Skeletal muscle tissue (tissue), 4 donors: ENCODE data around the gene CANX. TPM values are rescaled to one million over a fixed set of nuclear protein-coding genes. Genes with fewer than 3 reads are reported as not detected.
"Not testable (repeated sequence)": the region's sequence is repeated elsewhere in the genome, so short reads cannot be mapped to it uniquely, and the experiment has no call there.

Source experiments
- H3K27ac ChIP-seq: one replicate; pipeline ENCODE4 v1.7.0; 2013; ENCODE audit warnings: mild to moderate bottlenecking, low read depth, low read length, inconsistent platforms
- H3K27me3 ChIP-seq, 3 donors: one replicate each; pipeline ENCODE4 v1.7.0; 2013; ENCODE audit warnings: low read length in 3 of 3; ENCODE audit not compliant: control insufficient read depth in 3 of 3, insufficient read depth in 3 of 3
- H3K36me3 ChIP-seq, 3 donors: one replicate each; pipeline ENCODE4 v1.7.0; 2013; ENCODE audit warnings: low read length in 3 of 3; ENCODE audit not compliant: control insufficient read depth in 3 of 3, insufficient read depth in 3 of 3
- H3K4me1 ChIP-seq, 3 donors: one replicate each; pipeline ENCODE4 v1.7.0; 2013; ENCODE audit warnings: low read length in 3 of 3, mild to moderate bottlenecking in 3 of 3; ENCODE audit not compliant: control insufficient read depth in 3 of 3, insufficient read depth in 3 of 3
- H3K4me3 ChIP-seq, 3 donors: one replicate each; pipeline ENCODE4 v1.7.0; 2013; ENCODE audit warnings: low read length in 3 of 3
- H3K9ac ChIP-seq, 3 donors: one replicate each; pipeline ENCODE4 v1.7.0; 2013; ENCODE audit warnings: low read length in 3 of 3, mild to moderate bottlenecking in 3 of 3, moderate library complexity in 2 of 3, low read depth in 1 of 3
- H3K9me3 ChIP-seq, 3 donors: one replicate each; pipeline ENCODE4 v1.7.0; 2013; ENCODE audit warnings: low read length in 3 of 3; ENCODE audit not compliant: control insufficient read depth in 3 of 3
- total RNA-seq: library from RNA; depleted of rRNA; stranded (reverse); fragments of >200 nt; gene quantifications from one replicate; pipeline ENCODE4 v1.2.3, GENCODE V29; 2014
- donor health status: Osteomylitis.

The CANX gene
- total RNA-seq, 1 donor from 2014 or later, result 259 TPM

DNA sequence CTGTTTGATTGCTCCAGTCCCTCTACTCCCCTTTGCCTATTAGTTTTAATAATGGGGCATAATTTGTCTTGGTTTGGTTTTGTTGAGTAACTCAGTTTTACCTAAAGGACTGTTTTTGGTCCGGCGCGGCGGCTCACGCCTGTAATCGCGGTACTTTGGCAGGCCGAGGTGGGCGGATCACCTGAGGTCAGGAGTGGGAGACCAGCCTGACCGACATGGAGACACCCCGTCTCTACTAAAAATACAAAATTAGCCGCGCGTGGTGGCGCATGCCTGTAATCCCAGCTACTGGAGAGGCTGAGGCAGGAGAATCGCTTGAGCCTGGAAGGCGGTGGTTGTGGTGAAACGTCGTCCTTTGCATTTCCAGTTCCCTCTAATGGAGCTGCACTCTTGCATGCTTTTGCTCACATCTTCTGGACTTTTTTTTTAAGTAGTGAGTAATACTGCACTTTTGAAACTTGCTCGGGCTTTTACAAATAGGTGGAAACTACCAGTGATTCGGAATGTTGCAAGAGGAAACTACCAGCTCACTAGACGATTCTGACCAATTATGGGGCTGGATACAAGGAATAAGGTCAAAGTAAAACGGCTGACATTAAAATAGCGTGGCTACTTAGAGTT lies 33.1 kb downstream of the CANX start:
- peak overlapping the region; percentile 51 to 85 (median 70) for H3K9ac ChIP-seq
- H3K27ac ChIP-seq, result peak overlapping the region; percentile 85
- peak overlapping the region; percentile 30 to 76 (median 59) for H3K4me3 ChIP-seq
- H3K27me3 ChIP-seq, result no peaks in the 10 kb centered on the region
- H3K4me1 ChIP-seq, result peaks cover 10 to 27% (median 21%) of the 10 kb centered on the region in 3 donors
- H3K36me3 ChIP-seq, result peaks cover 20 to 27% (median 26%) of the 10 kb centered on the region in 3 donors
- no peaks in the 10 kb centered on the region for H3K9me3 ChIP-seq

DNA sequence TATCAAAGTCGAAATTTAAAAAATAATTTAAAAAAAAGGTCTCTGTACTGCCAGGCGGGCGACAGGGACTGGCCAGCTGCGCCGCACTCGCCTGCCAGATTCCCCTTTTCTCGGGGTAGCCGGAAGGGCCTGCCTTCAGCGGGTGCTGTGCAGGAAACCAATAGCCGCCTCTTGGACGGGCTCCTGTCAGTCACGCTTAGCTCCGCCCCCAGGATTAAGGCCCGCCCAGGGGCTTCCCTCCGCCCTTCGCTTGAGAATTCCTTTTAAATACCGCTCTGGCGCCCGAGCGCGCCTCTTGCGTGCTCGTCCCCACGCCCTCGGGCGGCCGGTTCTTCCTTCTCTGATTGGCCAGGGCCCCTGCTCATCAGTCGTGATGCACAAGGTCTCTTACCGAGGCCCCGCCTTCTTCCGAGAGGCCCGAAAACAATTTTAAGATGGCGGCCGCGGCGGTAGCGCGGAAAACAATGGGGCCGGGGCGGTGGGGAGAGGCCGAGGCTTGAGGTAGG lies 33.7 kb downstream of the CANX start, which contains the start of gene MAML1:
TSS of gene MAML1 (plus strand) at position 411 of the 506 bp plus-strand sequence. CDS start 291 bp downstream, outside the sequence.
- Histone ChIP-seq H3K9me3 (no peaks in the 10 kb centered on the region), H3K9ac (peak within 1 kb of the TSS; percentile 79 to 97 (median 87)), H3K4me3 (peak within 1 kb of the TSS; percentile 77 to 89 (median 82)), H3K36me3 (peaks cover 15 to 22% (median 21%) of the 10 kb centered on the region in 3 donors), H3K27ac (peak within 1 kb of the TSS; percentile 85), H3K27me3 (no peaks in the 10 kb centered on the region), H3K4me1 (peaks cover 13 to 27% (median 21%) of the 10 kb centered on the region in 3 donors)

DNA sequence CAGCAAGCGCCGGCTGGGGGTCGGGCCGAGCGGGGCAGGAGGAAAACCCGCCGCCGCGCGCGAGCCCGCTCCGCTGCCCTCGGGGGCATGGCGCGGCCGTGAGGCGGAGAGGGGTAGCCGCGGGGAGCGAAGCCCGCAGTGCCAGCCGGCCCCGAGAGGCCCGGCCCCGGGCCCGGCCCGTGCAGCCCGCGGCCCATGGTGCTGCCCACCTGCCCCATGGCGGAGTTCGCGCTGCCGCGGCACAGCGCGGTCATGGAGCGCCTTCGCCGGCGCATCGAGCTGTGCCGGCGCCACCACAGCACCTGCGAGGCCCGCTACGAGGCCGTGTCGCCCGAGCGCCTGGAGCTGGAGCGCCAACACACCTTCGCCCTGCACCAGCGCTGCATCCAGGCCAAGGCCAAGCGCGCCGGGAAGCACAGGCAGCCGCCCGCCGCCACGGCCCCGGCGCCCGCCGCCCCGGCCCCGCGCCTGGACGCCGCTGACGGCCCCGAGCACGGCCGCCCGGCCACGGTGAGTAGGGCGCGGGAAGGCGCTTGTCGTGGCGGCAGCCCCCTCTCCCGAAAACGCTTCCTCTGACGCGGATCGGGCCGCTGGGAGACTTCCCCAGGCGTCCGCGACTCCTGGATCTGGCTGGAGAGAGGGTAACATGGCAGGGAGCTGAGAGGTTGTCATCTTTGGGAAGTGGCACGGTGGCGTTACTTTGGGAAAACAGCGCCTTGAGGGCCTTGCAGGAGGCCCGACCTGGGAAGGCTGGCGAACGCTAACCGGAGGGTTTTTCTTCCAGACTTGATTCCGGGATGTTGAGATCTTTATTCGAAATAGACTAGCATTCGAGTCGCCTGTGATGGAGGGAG lies 34.4 kb downstream of the CANX start:
- peak overlapping the region; percentile 85 for H3K27ac ChIP-seq
- peaks cover 13 to 27% (median 21%) of the 10 kb centered on the region in 3 donors for H3K4me1 ChIP-seq
- peaks cover 9 to 15% (median 14%) of the 10 kb centered on the region in 3 donors for H3K36me3 ChIP-seq
- H3K27me3 ChIP-seq, result no peaks in the 10 kb centered on the region
- H3K4me3 ChIP-seq, result peak overlapping the region; percentile 77 to 89 (median 82)
- H3K9me3 ChIP-seq, result no peaks in the 10 kb centered on the region
- H3K9ac ChIP-seq, result peak overlapping the region; percentile 79 to 97 (median 87)

GRCh38 chr5:179733772-179734126 lies 35.0 kb downstream of the CANX start:
- Histone ChIP-seq H3K27me3 (no peaks in the 10 kb centered on the region), H3K27ac (peak overlapping the region; percentile 85), H3K9me3 (no peaks in the 10 kb centered on the region), H3K4me3 (peak overlapping the region; percentile 77 to 89 (median 82)), H3K4me1 (peaks cover 13 to 31% (median 21%) of the 10 kb centered on the region in 3 donors), H3K36me3 (peaks cover 7 to 15% (median 8%) of the 10 kb centered on the region in 3 donors), H3K9ac (peak overlapping the region; percentile 79 to 97 (median 87))

DNA sequence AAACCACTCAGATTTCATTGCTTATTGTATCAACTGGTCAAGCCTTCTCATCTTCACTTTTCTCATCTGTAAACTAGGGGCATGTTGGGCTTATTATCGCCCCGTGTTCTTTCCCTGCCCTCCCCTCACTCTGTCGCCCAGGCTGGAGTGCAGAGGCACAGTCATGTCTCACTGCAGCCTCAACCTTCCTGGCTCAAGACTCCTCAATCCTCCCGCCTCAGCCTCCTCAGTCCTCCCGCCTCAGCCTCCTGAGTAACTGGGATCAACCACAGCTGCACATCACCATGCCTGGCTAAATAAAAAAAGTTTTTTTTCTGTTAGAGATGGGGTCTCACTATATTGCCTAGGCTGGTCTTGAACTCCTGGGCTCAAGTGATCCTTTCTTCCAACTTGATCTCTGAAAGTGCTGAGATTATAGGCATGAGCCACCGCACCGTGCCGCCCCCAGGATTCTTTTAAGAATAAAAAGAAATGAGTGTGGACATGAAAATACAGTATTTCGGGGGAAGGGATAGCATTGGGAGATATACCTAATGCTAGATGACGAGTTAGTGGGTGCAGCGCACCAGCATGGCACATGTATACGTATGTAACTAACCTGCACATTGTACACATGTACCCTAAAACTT lies 35.9 kb downstream of the CANX start:
- H3K9ac ChIP-seq, result peak overlapping the region; percentile 52 to 97 (median 87)
- H3K36me3 ChIP-seq, result peaks cover 0 to 7% (median 2%) of the 10 kb centered on the region in 3 donors
- H3K9me3 ChIP-seq, result no peaks in the 10 kb centered on the region
- H3K27ac ChIP-seq, result peak overlapping the region; percentile 7
- H3K4me1 ChIP-seq, result peaks cover 13 to 31% (median 21%) of the 10 kb centered on the region in 3 donors
- no peaks in the 10 kb centered on the region for H3K27me3 ChIP-seq
- peak overlapping the region in 2 of 3 donors; percentile 77 to 89 for H3K4me3 ChIP-seq

- Histone ChIP-seq H3K36me3 (peaks cover 0 to 4% (median 0%) of the 10 kb centered on the region in 3 donors), H3K27ac (no peak overlapping the region), H3K27me3 (no peaks in the 10 kb centered on the region), H3K9ac (no peak overlapping the region), H3K9me3 (no peaks in the 10 kb centered on the region), H3K4me1 (peaks cover 13 to 23% (median 20%) of the 10 kb centered on the region in 3 donors), H3K4me3 (no peak overlapping the region)
Observed at GRCh38 chr5:179738742-179739141, 40.0 kb downstream of the CANX start.

- not testable (repeated sequence) for H3K9me3 ChIP-seq, H3K4me3 ChIP-seq, H3K9ac ChIP-seq, H3K36me3 ChIP-seq, H3K27ac ChIP-seq, H3K27me3 ChIP-seq, H3K4me1 ChIP-seq
Observed at GRCh38 chr5:179744106-179744505, 45.3 kb downstream of the CANX start.

DNA sequence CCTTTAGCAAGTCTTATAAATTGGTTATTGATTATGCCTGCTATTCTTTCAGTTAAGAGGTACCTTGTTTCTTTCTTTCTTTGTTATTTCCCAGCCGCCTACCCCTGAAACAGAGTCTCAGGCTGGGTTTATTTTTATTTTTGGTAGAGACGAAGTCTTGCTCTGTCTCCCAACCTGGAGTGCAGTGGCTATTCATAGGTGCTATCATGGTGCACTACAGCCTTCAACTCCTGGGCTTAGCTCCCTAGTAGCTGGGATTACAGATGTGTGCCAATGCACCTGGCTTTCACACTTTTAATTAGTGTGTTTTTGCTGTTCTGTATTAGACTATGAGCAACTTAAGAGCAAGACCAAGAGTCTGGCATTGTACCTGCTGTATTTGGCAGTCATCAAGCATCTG lies 48.1 kb downstream of the CANX start:
- H3K4me3 ChIP-seq, result no peak overlapping the region
- no peak overlapping the region for H3K27ac ChIP-seq
- H3K36me3 ChIP-seq, result peaks cover 4 to 7% (median 4%) of the 10 kb centered on the region in 3 donors
- H3K9ac ChIP-seq, result no peak overlapping the region
- no peaks in the 10 kb centered on the region for H3K9me3 ChIP-seq
- no peaks in the 10 kb centered on the region for H3K27me3 ChIP-seq
- peaks cover 0 to 2% (median 0%) of the 10 kb centered on the region in 3 donors for H3K4me1 ChIP-seq

DNA sequence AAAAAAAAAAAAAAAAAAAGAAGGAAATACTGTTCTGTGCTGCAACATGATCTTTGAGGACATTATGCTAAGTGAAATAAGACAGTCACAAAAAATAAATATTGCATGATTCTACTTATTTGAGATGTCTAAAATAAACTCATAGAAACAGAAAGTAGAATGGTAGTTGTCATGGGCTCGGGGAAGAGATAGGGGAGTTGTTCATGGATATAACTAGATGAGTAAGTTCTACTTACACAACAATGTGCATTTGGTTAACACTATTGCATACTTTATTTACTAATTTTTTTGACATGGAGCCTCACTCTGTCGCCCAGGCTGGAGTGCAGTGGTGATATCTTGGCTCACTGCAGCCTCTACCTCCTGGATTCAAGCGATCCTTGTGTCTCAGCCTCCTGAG lies 49.0 kb downstream of the CANX start:
- Histone ChIP-seq H3K4me1 (peaks cover 0 to 2% (median 0%) of the 10 kb centered on the region in 3 donors), H3K4me3 (no peak overlapping the region), H3K9me3 (no peaks in the 10 kb centered on the region), H3K36me3 (peaks cover 4 to 7% (median 4%) of the 10 kb centered on the region in 3 donors), H3K27me3 (no peaks in the 10 kb centered on the region), H3K9ac (no peak overlapping the region), H3K27ac (no peak overlapping the region)
